Colon (tissue), 2 donors: Measurements from ENCODE around the gene HIRIP3.

ENCODE experiments used
- FAIRE-seq: peaks from 2 replicates; lab custom pipeline; 2012; peaks lifted over from hg19 to GRCh38; lab: Jason Lieb, UNC
- donor health status: control.
- donor health status: control.

The HIRIP3 gene

DNA sequence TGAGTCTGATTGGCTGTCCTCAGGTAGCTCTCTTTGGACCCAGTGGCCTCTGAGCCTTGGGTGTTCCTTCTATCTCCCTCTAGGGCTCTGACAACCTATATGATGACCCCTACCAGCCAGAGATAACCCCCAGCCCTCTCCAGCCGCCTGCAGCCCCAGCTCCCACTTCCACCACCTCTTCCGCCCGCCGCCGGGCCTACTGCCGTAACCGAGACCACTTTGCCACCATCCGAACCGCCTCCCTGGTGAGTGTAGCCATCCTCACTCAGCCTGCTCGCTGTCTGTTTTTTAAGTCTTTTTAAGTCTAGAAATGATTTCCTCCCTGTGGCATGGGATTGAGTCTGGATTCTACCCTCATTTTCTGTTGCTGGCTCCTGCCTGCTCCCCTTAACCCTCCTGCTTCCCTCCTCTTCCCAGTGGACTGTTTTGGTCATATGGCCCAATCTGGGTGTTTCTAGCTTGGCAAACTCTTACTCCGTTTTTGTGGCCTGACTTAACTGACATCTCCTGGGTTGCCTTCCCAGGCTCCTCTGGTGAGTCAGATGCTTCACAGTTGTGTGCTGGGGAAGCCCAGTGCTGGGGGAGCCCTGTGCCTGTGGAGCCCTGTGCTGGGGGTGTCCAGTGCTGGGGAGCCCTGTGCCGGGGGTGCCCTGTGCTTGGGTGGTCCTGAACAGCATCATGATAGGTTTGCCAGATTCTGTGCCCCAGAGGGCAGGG is 11.8 kb downstream of the HIRIP3 start:
- FAIRE-seq, result no peak

GRCh38 chr16:29982560-29983419 is 12.6 kb downstream of the HIRIP3 start:
- no peak for FAIRE-seq

GRCh38 chr16:29978564-29979270 is 16.7 kb downstream of the HIRIP3 start:
- no peak for FAIRE-seq

GRCh38 chr16:29978081-29978480 is 17.3 kb downstream of the HIRIP3 start:
- no peak for FAIRE-seq

DNA sequence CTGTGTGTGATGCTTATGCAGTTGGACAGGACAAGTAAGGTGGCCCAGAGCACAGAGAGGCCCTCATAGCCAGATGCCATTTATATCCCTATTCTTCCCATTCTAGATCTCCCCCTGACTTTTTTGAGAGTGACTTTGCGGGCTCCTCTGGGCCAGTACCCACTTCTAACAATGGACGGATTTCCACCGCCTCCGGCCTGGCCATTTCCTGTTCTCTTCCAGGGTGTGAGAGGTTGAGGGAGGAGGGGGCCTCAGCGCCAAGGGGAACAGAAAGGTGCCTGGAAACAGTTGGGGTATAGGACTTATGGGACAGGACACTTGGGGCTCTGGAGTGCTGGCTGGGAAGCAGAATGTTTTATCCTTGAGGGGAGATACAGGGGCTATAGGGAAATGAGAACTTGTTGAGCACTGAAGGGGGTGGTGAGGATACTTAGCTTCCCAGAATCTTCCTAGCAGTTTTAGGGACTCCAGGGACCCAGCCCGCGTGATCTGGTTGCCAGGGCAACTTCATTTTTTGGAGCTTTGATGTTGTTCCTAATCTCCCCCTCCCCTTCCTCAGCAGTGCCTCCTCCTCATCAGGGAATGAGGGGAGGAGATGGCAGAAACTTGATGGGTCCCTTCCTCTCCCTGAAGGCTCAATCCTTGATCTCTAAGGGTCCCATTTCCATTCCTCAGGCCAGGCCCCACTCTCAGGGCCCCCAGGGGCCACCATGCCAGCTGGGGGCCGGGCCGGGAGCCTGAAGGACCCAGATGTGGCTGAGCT is 18.2 kb downstream of the HIRIP3 start:
- no peak for FAIRE-seq

DNA sequence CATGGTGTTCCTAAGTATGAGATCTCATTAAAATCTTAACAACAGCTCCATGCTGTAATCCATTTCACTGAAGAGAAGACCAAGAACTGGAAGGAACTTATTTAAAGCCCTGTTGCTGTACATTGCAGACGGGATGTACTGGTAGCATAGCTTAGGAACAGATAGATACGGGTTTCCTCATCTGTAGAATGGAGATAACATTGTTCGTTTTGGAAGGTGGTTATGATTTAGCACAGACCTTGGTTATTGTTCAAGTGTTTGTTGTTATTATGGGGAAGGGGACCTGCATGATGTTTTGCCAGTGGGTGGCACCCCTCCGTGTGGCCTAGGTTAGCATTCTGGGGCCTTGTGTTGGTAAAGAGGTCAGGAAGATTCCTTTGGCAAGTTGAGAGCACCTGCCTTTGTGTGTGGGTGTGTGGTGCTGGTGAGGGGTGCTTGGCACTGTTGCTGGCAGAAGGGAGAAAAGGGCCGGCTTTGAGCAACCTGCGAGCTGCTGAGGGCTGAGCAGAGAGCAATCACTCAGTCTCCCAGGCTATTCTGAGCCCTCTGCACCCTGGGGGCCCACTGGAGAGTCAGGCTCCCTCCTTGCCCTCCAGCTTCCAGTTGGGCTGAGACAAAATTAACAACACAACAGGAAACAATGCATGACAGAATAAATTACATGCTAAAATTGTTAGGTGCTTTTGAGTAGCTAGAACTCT is 19.5 kb downstream of the HIRIP3 start:
- FAIRE-seq, result no peak

DNA sequence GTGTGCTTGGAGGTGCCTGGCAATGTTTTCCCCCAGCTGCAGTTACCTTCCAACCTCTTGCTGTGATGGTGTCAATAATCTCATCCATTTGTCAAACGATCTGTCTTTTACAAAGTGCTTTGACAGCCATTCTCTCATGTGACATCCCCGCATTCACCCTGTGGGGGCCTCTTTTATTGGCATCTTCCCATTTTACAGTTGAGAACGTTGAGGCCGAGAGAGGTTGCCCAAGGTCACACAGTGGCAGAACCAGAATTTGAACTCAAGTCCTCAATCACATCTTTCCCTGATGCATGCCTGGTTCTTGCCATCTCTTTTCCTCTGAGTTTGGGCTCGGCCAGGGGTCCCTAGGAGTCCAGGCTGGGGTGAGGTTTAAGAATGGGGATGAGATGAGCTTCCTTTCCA is 20.3 kb downstream of the HIRIP3 start:
- FAIRE-seq, result no peak

GRCh38 chr16:29974291-29975133 is 20.9 kb downstream of the HIRIP3 start:
- FAIRE-seq, result no peak

GRCh38 chr16:29973384-29974246 is 21.8 kb downstream of the HIRIP3 start, which contains the start of gene TAOK2:
TAOK2 (plus strand) TSS chr16:29973868; CDS start chr16:29977773, 3,905 bp downstream.
- no peak for FAIRE-seq

DNA sequence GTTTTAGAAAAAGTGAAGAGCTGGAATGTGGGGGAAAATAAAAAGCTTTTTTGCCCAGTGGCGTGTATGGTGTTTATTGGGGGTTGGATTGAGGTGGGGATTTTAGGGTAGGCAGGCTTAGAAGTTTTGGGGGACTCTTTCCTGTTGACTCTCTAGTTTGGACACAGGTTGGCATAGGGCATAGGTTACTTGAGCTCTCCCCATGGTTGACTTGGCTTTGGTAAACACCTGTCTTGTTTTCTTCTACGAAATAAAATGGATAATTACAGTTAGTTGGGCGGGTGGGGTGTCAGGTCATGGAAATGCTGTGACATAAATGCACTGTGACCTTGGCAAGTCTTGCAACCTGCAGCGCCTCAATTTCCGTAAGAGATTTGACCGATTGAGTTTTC is 22.4 kb downstream of the HIRIP3 start:
- no peak for FAIRE-seq

- FAIRE-seq, result no peak
These were observed 22.9 kb downstream of the HIRIP3 start for GRCh38 chr16:29972500-29972899.

- no peak for FAIRE-seq
These were observed 24.1 kb downstream of the HIRIP3 start for GRCh38 chr16:29971304-29971703.

GRCh38 chr16:29968205-29968604 is 27.2 kb downstream of the HIRIP3 start:
- FAIRE-seq, result no peak

GRCh38 chr16:29963021-29963743 is 32.2 kb downstream of the HIRIP3 start:
- FAIRE-seq, result no peak

GRCh38 chr16:29962344-29962994 is 32.9 kb downstream of the HIRIP3 start:
- no peak for FAIRE-seq

DNA sequence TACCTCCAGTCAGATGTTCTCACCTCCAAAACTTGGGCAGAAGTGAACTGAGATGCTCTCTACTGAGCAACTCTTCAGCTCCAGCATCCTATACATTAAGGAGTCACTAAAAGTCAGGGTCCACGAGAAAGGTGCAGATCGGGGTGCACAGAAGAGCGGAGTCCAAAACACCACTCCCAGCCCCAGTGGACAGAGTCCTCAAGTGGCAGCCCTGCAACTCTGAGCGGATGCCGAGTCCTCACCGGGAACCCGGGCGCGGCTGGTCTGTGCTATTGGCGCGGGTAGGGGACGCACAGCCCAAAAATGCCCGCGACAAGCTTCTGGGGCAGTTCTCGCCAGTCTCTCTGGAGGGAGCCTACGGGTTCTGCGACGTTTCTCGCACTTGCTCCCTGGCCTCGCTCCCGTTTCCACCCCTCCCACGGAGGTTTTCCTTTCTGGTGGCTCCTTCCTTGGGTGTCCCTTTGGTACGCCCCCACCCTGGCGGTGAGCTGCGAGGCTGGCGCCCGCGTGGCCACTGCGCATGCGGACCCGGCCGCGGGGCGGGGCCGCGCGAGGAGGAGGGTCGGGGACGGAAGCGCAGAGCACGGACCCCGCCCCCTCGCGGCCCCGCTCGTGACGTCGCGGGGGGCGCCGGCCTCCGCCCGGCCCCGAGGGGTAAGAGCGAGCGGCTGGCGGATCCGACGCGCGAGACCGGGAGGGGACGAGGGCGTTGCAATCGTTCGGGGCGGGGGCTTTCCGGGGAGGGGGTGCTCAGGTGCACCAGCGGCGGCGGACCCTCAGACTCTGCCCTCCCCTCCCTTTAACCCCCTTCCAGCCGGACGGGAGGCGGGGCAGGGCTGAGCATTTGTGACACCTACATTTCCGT is 33.7 kb downstream of the HIRIP3 start, which contains the start of gene TMEM219:
TSS of gene TMEM219 (plus strand) at position 601 of the 865 bp plus-strand sequence. CDS start 1,065 bp downstream, outside the sequence.
- no peak for FAIRE-seq

- no peak for FAIRE-seq
These were observed 34.3 kb downstream of the HIRIP3 start for GRCh38 chr16:29961127-29961478.
